HAP-1 (cell line): ENCODE data around the gene TRAPPC12.

Experiments used
- DNase-seq, 2 experiments: peaks; one replicate each; pipeline ENCODE4 v3.0.0-alpha.2; 2016 to 2020; ENCODE audit warnings: low spot score in 2 of 2
- H3K27me3 ChIP-seq: fragments of 250-450 bp; sonication (Bioruptor Pico); 2 replicates; pipeline ENCODE4 v1.5.1; 2020; ENCODE audit warnings: low read depth, mild to moderate bottlenecking, moderate library complexity
- H3K36me3 ChIP-seq: fragments of 250-450 bp; sonication (Bioruptor Pico); replicated peaks from 2 replicates; pipeline ENCODE4 v1.5.1; 2020; ENCODE audit warnings: mild to moderate bottlenecking
- H3K4me1 ChIP-seq: fragments of 250-450 bp; sonication (Bioruptor Pico); 2 replicates; pipeline ENCODE4 v1.5.1; 2020; ENCODE audit warnings: mild to moderate bottlenecking
- H3K4me3 ChIP-seq: fragments of 250-450 bp; sonication (Bioruptor Pico); 2 replicates; pipeline ENCODE4 v1.5.1; 2020; ENCODE audit warnings: mild to moderate bottlenecking, moderate library complexity
- H3K9me3 ChIP-seq: fragments of 250-450 bp; sonication (Bioruptor Pico); 2 replicates; pipeline ENCODE4 v1.5.1; 2020; ENCODE audit warnings: mild to moderate bottlenecking, moderate library complexity
- in situ Hi-C: fragments of 300-500 bp; cut with MboI; formaldehyde crosslinking; loops from 3 replicates; pipeline ENCODE4 v1.14.3; 2020; ENCODE audit warnings: low sequenced_read_pairs, inconsistent platforms, mixed read lengths

The TRAPPC12 gene

GRCh38 chr2:3387011-3387410 is 7.5 kb downstream of the TRAPPC12 start:
- in situ Hi-C loops: no loop called here
- Histone ChIP-seq H3K4me3 (no peak overlapping the region), H3K36me3 (peaks cover 20% of the 10 kb centered on the region), H3K27me3 (no peaks in the 10 kb centered on the region), H3K4me1 (no peaks in the 10 kb centered on the region), H3K9me3 (no peaks in the 10 kb centered on the region)
- no peak for DNase-seq

GRCh38 chr2:3387644-3388411 is 8.3 kb downstream of the TRAPPC12 start:
- no peak overlapping the region for H3K4me3 ChIP-seq
- in situ Hi-C loops: no loop called here

GRCh38 chr2:3388412-3388738 is 8.9 kb downstream of the TRAPPC12 start:
- DNase-seq: no peak
- no peaks in the 10 kb centered on the region for H3K4me1 ChIP-seq
- H3K27me3 ChIP-seq: no peaks in the 10 kb centered on the region
- in situ Hi-C loops: no loop called here
- H3K9me3 ChIP-seq: no peaks in the 10 kb centered on the region
- no peak overlapping the region for H3K4me3 ChIP-seq
- peaks cover 20% of the 10 kb centered on the region for H3K36me3 ChIP-seq

More at GRCh38 chr2:3387644-3388411, 8.3 kb downstream of the TRAPPC12 start:
- no peaks in the 10 kb centered on the region for H3K9me3 ChIP-seq
- H3K36me3 ChIP-seq: peaks cover 20% of the 10 kb centered on the region
- H3K27me3 ChIP-seq: no peaks in the 10 kb centered on the region
- no peaks in the 10 kb centered on the region for H3K4me1 ChIP-seq
- DNase-seq: no peak

GRCh38 chr2:3389193-3389592 is 9.7 kb downstream of the TRAPPC12 start:
- no peak for DNase-seq
- Histone ChIP-seq H3K36me3 (peaks cover 20% of the 10 kb centered on the region), H3K27me3 (no peaks in the 10 kb centered on the region), H3K9me3 (no peaks in the 10 kb centered on the region), H3K4me1 (no peaks in the 10 kb centered on the region), H3K4me3 (no peak overlapping the region)
- in situ Hi-C loops: no loop called here

DNA sequence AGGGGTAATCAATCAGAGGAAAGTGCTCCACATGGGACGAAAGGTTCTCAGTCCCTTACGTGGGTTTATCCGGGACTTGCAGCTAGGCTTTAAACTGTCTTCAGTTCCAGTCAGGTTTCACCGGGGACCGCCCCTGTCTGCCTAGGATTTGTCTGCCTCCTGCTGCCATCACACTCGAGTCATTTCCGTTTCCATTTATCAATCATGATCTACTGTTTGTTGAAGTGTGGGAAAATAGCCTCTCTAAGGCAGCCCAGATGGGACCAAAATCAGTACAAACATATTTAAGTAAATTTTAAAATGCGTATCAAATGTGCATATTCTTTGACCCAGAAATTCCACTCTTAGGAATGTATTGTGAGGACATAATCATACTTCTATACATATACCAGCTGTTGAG is 10.5 kb downstream of the TRAPPC12 start:
- peaks cover 23% of the 10 kb centered on the region for H3K36me3 ChIP-seq
- no peak overlapping the region for H3K4me3 ChIP-seq
- in situ Hi-C loops: no loop called here

DNA sequence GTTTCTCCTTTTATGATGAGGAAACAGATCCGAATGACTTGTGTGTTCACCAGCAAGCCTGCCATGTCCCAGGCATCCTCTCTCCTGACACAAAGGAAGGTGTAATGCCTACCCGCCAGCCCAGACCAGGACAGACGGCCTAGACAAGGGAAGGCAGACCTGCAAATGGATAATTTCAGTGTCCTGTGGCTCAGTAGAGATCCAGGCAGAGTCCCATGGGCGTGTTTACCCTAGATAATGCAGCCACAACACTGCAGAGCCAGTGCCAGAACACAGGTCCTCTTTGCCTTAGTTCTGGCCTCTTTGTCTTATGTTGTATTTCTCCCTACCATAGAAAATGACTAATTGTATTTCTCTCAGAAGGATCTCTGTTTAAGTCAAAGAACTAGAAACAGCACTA is 12.7 kb downstream of the TRAPPC12 start:
- H3K4me3 ChIP-seq: no peak overlapping the region
- no peak for DNase-seq
- in situ Hi-C loops: no loop called here
- no peaks in the 10 kb centered on the region for H3K4me1 ChIP-seq
- no peaks in the 10 kb centered on the region for H3K27me3 ChIP-seq
- peaks cover 8% of the 10 kb centered on the region for H3K9me3 ChIP-seq
- peaks cover 23% of the 10 kb centered on the region for H3K36me3 ChIP-seq

More for the DNA sequence above, 10.5 kb downstream of the TRAPPC12 start:
- Histone ChIP-seq H3K27me3 (no peaks in the 10 kb centered on the region), H3K4me1 (no peaks in the 10 kb centered on the region), H3K9me3 (no peaks in the 10 kb centered on the region)
- no peak for DNase-seq

DNA sequence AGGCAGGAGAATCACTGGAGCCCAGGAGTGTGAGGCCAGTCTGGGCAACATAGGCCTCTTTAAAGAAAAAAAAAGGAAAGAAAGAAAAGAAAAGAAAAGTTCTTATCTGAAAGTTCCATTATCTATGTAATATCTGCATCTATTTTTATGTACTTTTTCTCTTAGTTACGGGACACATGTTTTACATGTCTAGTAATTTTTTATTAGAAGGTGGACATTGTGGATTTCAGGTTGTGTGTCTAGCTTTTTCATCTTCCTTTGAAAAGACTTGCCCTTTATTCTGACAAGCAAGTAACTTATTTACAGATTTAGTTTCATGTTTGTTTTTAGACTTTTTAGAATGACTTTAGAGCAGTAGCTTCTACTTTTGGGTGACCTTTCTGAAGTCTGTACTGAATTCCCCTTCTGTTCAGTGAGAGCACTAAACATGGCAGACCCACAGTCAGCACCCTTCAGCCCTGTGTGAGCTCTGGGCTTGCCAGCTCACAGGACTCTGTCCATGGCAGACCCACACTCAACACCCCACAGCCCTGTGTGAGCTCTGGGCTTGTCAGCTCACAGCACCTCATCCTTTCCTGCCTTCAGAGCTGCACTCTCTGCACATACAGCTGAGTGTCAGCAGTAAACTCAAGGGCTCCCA is 17.5 kb downstream of the TRAPPC12 start:
- no peaks in the 10 kb centered on the region for H3K4me1 ChIP-seq
- H3K27me3 ChIP-seq: no peaks in the 10 kb centered on the region

DNA sequence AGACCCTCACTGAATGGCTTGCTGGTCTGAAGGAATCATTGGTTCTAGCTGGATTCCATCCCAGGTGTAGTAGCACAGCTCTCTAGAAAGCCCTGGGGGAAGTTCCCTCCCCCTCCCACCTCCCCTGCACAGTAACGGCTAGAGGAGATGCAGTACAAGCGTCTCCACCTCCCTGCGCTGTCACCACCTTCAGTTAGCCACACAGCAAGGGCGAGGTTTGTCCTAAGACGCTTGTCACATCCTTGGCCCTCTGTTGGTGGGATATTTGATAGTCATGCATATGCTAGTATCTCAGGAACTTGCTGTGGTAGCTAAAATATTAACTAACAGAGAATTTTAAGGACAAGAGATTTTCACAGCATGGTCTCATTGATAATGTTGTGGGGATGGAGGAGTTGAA is 19.4 kb downstream of the TRAPPC12 start:
- Histone ChIP-seq H3K9me3 (peaks cover 8% of the 10 kb centered on the region), H3K4me3 (no peak overlapping the region), H3K4me1 (no peaks in the 10 kb centered on the region), H3K27me3 (no peaks in the 10 kb centered on the region), H3K36me3 (peaks cover 18% of the 10 kb centered on the region)
- DNase-seq: no peak
- in situ Hi-C loops: no loop called here

More for the DNA sequence above, 17.5 kb downstream of the TRAPPC12 start:
- H3K9me3 ChIP-seq: peaks cover 8% of the 10 kb centered on the region
- H3K4me3 ChIP-seq: no peak overlapping the region
- in situ Hi-C loops: no loop called here
- DNase-seq: no peak
- H3K36me3 ChIP-seq: peaks cover 10% of the 10 kb centered on the region

DNA sequence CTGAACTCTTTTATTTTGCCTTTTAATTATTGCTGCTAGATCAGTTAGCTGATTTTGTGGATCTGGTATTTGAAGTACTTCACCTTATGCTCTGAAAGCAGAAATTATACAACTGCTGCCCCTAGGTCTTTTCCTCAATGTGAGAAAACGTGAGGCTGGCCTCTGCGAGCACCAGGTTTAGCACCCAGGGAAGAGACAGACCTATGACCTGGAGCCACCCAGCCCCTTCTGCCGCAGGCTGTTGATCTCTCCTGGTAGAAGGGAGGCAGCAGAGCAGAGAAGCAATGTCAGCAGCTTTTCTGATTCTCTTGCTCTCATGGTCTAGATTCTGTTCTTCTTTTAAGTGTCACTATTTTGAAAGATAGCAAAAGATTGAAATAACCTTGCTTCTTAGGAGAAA is 19.9 kb downstream of the TRAPPC12 start:
- H3K9me3 ChIP-seq: peaks cover 8% of the 10 kb centered on the region
- H3K4me3 ChIP-seq: no peak overlapping the region
- H3K4me1 ChIP-seq: no peaks in the 10 kb centered on the region
- peaks cover 18% of the 10 kb centered on the region for H3K36me3 ChIP-seq
- no peaks in the 10 kb centered on the region for H3K27me3 ChIP-seq
- in situ Hi-C loops: no loop called here
- DNase-seq: no peak

GRCh38 chr2:3399829-3400228 is 20.3 kb downstream of the TRAPPC12 start:
- H3K36me3 ChIP-seq: peaks cover 16% of the 10 kb centered on the region
- H3K27me3 ChIP-seq: no peaks in the 10 kb centered on the region
- in situ Hi-C loops: no loop called here
- H3K4me3 ChIP-seq: no peak overlapping the region
- H3K4me1 ChIP-seq: no peaks in the 10 kb centered on the region
- no peak for DNase-seq
- peaks cover 8% of the 10 kb centered on the region for H3K9me3 ChIP-seq

DNA sequence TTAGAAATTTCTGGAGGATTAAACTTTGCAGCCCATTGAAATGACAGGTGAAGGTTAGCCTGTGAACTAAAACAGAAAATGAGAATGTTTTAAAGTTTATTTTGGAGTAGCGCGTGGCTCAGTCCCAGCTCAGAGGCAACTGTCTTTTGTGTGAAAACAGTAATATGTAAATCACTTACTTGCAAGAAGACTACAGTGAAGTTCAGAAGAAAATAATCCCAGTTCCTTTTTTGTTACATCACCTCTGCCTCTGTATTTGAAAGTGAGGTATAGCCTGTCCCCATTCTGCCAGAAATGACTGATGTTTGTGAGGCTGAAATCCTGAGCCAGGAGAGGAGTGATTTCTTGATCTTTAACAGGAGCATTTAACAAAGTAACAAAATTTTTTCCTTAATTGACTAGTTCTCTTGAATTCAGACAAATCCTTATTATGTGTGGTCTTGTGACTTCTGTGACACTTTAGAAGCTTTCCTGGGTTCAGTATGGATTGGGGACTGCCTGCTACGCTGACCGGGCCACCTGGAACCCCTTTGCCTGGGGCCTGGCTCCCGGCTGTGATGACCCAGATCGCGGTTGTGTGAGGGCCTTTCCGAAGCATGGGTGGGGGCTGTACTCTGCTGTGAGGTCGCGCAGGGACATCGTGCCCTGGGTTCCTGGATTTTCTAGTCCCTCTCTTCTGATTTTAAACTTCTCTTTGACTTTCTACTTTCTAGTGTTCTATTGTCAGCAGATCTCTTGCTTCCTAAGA is 24.3 kb downstream of the TRAPPC12 start:
- Histone ChIP-seq H3K27me3 (no peaks in the 10 kb centered on the region), H3K36me3 (peaks cover 23% of the 10 kb centered on the region), H3K9me3 (no peaks in the 10 kb centered on the region), H3K4me1 (no peaks in the 10 kb centered on the region), H3K4me3 (no peak overlapping the region)
- no peak for DNase-seq
- in situ Hi-C loops: no loop called here

DNA sequence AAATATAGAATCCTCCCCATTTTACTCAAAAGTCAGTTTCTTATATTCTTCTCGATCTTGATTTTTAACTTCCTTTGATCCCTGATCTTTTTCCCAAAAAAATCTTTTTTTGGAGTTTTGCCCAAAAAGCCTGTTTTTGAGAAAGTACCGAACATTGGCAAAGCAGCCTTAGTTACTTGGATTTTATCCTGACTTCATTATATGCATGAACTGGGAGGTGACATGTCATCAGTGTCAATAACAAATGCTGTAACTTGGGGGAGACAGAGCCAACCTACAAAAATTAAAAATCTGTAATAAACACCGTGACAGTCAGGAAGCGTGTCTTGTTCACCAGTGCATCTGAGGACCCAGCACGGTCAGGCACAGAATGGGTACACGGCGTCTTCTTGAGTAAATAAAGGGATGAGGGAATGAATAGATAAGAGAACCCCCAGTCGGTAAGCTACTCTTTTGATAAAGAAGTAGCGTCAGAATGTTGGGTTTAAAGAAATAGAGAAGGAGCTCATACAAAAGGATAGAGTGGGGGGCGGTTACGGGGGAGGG is 24.9 kb downstream of the TRAPPC12 start:
- Histone ChIP-seq H3K27me3 (no peaks in the 10 kb centered on the region), H3K4me3 (no peak overlapping the region), H3K4me1 (no peaks in the 10 kb centered on the region), H3K36me3 (peaks cover 23% of the 10 kb centered on the region), H3K9me3 (no peaks in the 10 kb centered on the region)
- DNase-seq: no peak
- in situ Hi-C loops: no loop called here

- in situ Hi-C loops: no loop called here
- no peak for DNase-seq
- Histone ChIP-seq H3K4me3 (no peak overlapping the region), H3K4me1 (no peaks in the 10 kb centered on the region), H3K27me3 (no peaks in the 10 kb centered on the region), H3K9me3 (no peaks in the 10 kb centered on the region), H3K36me3 (peaks cover 23% of the 10 kb centered on the region)
Measured at GRCh38 chr2:3405307-3405706, 25.8 kb downstream of the TRAPPC12 start.

DNA sequence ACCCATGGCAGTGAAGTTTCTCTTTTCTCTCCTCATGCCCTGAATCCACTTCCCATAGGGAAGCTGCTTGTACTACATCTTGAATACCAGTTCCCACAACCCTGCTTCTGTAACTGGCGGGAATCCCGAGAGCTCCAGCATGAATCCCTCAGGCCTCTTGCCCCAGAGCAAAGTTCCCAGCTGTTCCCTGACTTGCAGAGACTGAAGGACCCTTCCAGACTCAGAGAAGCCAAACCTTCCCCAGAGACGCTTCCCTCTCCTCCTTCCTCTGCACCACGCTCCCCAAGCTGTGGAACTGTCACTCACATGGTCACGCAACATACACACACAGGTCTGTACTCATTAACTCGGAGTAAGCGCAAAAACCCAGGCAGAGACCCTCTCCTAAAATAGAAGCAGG is 26.4 kb downstream of the TRAPPC12 start:
- in situ Hi-C loops: no loop called here
- H3K36me3 ChIP-seq: peaks cover 23% of the 10 kb centered on the region
- no peak overlapping the region for H3K4me3 ChIP-seq
- no peaks in the 10 kb centered on the region for H3K4me1 ChIP-seq
- H3K27me3 ChIP-seq: no peaks in the 10 kb centered on the region
- no peak for DNase-seq
- H3K9me3 ChIP-seq: no peaks in the 10 kb centered on the region
